ENCODE data around the gene MLEC.

The MLEC gene

GRCh38 chr12:120737557-120738251 is 50.8 kb downstream of the MLEC start:
- no peak for TF ChIP-seq CTCF (IDR thresholded peaks at IDR 0.05)

- TF ChIP-seq CTCF (IDR thresholded peaks at IDR 0.05): no peak
Measured at GRCh38 chr12:120738252-120739030, 51.5 kb downstream of the MLEC start.

GRCh38 chr12:120739031-120739762 is 52.2 kb downstream of the MLEC start:
- no peak for TF ChIP-seq CTCF (IDR thresholded peaks at IDR 0.05)

GRCh38 chr12:120739821-120740613 is 53.1 kb downstream of the MLEC start:
- no peak for TF ChIP-seq CTCF (IDR thresholded peaks at IDR 0.05)

- no peak for TF ChIP-seq CTCF (IDR thresholded peaks at IDR 0.05)
Measured at GRCh38 chr12:120740871-120741270, 53.9 kb downstream of the MLEC start.

- TF ChIP-seq CTCF (IDR thresholded peaks at IDR 0.05): no peak
Measured at GRCh38 chr12:120741476-120742421, 54.8 kb downstream of the MLEC start.

Data from LNCAP (cell line).